ENCODE results near the gene GNRHR. TPM values are rescaled to one million over a fixed set of nuclear protein-coding genes. Genes with fewer than 3 reads are reported as not detected.

The GNRHR gene
- total RNA-seq, 6 donors from 2014 or later: not detected

DNA sequence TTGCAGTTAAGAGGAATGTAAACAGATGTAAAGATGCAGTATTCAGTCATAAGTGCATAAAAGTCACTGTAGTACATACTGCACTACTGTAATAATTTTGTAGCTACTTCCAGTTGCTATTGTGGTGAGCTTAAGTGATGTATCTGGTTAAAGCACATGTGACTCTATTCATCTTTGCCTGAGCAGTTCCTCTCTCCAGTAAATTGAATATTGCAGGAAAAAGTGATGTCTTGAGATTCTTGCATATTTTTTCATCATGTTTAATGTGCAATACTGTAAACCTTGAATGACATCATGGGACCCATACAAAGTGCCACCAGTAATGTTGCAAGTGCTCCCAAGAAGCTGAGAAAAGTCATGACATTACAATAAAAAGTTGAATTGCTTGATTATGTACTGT, 62.9 kb downstream of the GNRHR start:
- TF ChIP-seq, protein P1, sequence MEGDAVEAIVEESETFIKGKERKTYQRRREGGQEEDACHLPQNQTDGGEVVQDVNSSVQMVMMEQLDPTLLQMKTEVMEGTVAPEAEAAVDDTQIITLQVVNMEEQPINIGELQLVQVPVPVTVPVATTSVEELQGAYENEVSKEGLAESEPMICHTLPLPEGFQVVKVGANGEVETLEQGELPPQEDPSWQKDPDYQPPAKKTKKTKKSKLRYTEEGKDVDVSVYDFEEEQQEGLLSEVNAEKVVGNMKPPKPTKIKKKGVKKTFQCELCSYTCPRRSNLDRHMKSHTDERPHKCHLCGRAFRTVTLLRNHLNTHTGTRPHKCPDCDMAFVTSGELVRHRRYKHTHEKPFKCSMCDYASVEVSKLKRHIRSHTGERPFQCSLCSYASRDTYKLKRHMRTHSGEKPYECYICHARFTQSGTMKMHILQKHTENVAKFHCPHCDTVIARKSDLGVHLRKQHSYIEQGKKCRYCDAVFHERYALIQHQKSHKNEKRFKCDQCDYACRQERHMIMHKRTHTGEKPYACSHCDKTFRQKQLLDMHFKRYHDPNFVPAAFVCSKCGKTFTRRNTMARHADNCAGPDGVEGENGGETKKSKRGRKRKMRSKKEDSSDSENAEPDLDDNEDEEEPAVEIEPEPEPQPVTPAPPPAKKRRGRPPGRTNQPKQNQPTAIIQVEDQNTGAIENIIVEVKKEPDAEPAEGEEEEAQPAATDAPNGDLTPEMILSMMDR (IDR thresholded peaks at IDR 0.05): no peak
- TF ChIP-seq POLR2AphosphoS5 (IDR thresholded peaks at IDR 0.05) (no peak), POLR2A (IDR thresholded peaks at IDR 0.05) (no peak), EP300 (IDR thresholded peaks at IDR 0.05) (no peak)
- Histone ChIP-seq H3K27me3 (no peaks in the 10 kb centered on the region), H3K4me1 (no peaks in the 10 kb centered on the region), H3K4me3 (no peak overlapping the region), H3K9me3 (no peaks in the 10 kb centered on the region), H3K36me3 (peaks cover 0 to 26% (median 6%) of the 10 kb centered on the region in 4 donors), H3K27ac (no peak overlapping the region)
- no peak for DNase-seq
- ATAC-seq (ENCODE audit: low FRiP score in 2 of 2): no peak

Small RNA genes within 50 kb of the gene (small RNA-seq; reads per million reads assigned to genes)
- 0 reads per million in 4 donors for gene RF00091

Other genes with a start within 250 kb of the GNRHR start
- 10 to 100 TPM; 13.6 to 75.4 (median 18.5) TPM for gene CENPC, start 208.9 kb downstream of the GNRHR start, total RNA-seq
- 1 to 10 TPM in 3 of 6 donors, under 1 TPM in 1, not detected in 2; 0.89 to 2.7 (median 1.7) TPM for gene STAP1, start 195.7 kb downstream of the GNRHR start, total RNA-seq
- 10 to 100 TPM; 13.9 to 63.9 (median 45.2) TPM for gene UBA6, start 53.2 kb downstream of the GNRHR start, total RNA-seq
- gene TMPRSS11D, start 129.6 kb upstream of the GNRHR start, total RNA-seq: 1 to 10 TPM in 2 of 6 donors, not detected in 4; 1.0 to 1.6 TPM
- gene TMPRSS11A, start 209.1 kb upstream of the GNRHR start, total RNA-seq: under 1 TPM in 1 of 6 donors, not detected in 5; 0.20 TPM

Measured in upper lobe of left lung (tissue), 6 donors.